H9 (cell line): Measurements from ENCODE around the gene IGF2. TPM values are rescaled to one million over a fixed set of nuclear protein-coding genes. Genes with fewer than 3 reads are reported as not detected.

Experiments used
- DNase-seq: peaks from one replicate; pipeline ENCODE4 v3.0.0-alpha.2; 2017
- H2AFZ ChIP-seq: one replicate; pipeline ENCODE4 v1.6.1; 2013; ENCODE audit warnings: mild to moderate bottlenecking, low read length, control low read depth, moderate library complexity
- H2AK5ac ChIP-seq: 2 replicates; pipeline ENCODE4 v1.6.1; 2013; ENCODE audit warnings: low read length, control low read depth, mixed read lengths; ENCODE audit not compliant: insufficient read length
- H2BK120ac ChIP-seq: one replicate; pipeline ENCODE4 v1.6.1; 2013; ENCODE audit warnings: low read depth, mild to moderate bottlenecking, low read length, control low read depth, inconsistent platforms; ENCODE audit not compliant: poor library complexity, severe bottlenecking
- H2BK12ac ChIP-seq: 2 replicates; pipeline ENCODE4 v1.6.1; 2013; ENCODE audit warnings: low read length, control low read depth, mixed read lengths, low read depth; ENCODE audit not compliant: insufficient read length
- H2BK15ac ChIP-seq: 2 replicates; pipeline ENCODE4 v1.6.1; 2013; ENCODE audit warnings: low read depth, low read length, control low read depth
- H2BK20ac ChIP-seq: one replicate; pipeline ENCODE4 v1.6.1; 2013; ENCODE audit warnings: low read depth, mild to moderate bottlenecking, low read length, control low read depth, inconsistent platforms; ENCODE audit not compliant: poor library complexity, severe bottlenecking
- H2BK5ac ChIP-seq: 2 replicates; pipeline ENCODE4 v1.6.1; 2013; ENCODE audit warnings: low read length, control low read depth, mixed read lengths; ENCODE audit not compliant: insufficient read length
- H3K14ac ChIP-seq: 2 replicates; pipeline ENCODE4 v1.6.1; 2013; ENCODE audit warnings: low read length, control low read depth; ENCODE audit not compliant: insufficient read depth
- H3K18ac ChIP-seq: 2 replicates; pipeline ENCODE4 v1.6.1; 2013; ENCODE audit warnings: low read depth, mild to moderate bottlenecking, mixed read lengths, low read length, control low read depth; ENCODE audit not compliant: insufficient read length
- H3K23ac ChIP-seq: 2 replicates; pipeline ENCODE4 v1.6.1; 2013; ENCODE audit warnings: low read length, control low read depth, mixed read lengths, low read depth; ENCODE audit not compliant: insufficient read length
- H3K23me2 ChIP-seq: 2 replicates; pipeline ENCODE4 v1.6.1; 2013; ENCODE audit warnings: low read depth, mild to moderate bottlenecking, mixed read lengths, low read length, control low read depth; ENCODE audit not compliant: insufficient read length, poor library complexity, severe bottlenecking
- H3K27ac ChIP-seq: 2 replicates; pipeline ENCODE4 v1.5.1; 2013; ENCODE audit warnings: low read length, control low read depth, mixed read lengths, low read depth; ENCODE audit not compliant: insufficient read length
- H3K27me3 ChIP-seq: 2 replicates; pipeline ENCODE4 v1.6.1; 2013; ENCODE audit warnings: low read length, control low read depth, inconsistent platforms; ENCODE audit not compliant: insufficient read depth
- H3K4ac ChIP-seq: 2 replicates; pipeline ENCODE4 v1.6.1; 2013; ENCODE audit warnings: low read depth, mild to moderate bottlenecking, control low read depth, inconsistent platforms, low read length, moderate library complexity
- H3K4me1 ChIP-seq: 2 replicates; pipeline ENCODE4 v1.6.1; 2013; ENCODE audit warnings: low read length, control low read depth, inconsistent platforms; ENCODE audit not compliant: insufficient read depth
- H3K4me2 ChIP-seq: 2 replicates; pipeline ENCODE4 v1.6.1; 2013; ENCODE audit warnings: low read length, control low read depth, mixed read lengths; ENCODE audit not compliant: insufficient read length, insufficient read depth
- H3K56ac ChIP-seq: 2 replicates; pipeline ENCODE4 v1.6.1; 2013; ENCODE audit warnings: low read depth, mild to moderate bottlenecking, mixed read lengths, low read length, control low read depth; ENCODE audit not compliant: insufficient read length
- H3K79me1 ChIP-seq: 2 replicates; pipeline ENCODE4 v1.6.1; 2013; ENCODE audit warnings: low read depth, mild to moderate bottlenecking, moderate library complexity, low read length, control low read depth, inconsistent platforms; ENCODE audit not compliant: insufficient read depth, poor library complexity, severe bottlenecking
- H3K79me2 ChIP-seq: 2 replicates; pipeline ENCODE4 v1.6.1; 2013; ENCODE audit warnings: low read length, control low read depth, inconsistent platforms; ENCODE audit not compliant: insufficient read depth
- H3K9ac ChIP-seq: 2 replicates; pipeline ENCODE4 v1.6.1; 2013; ENCODE audit warnings: low read length, control low read depth, mixed read lengths; ENCODE audit not compliant: insufficient read length; ENCODE audit errors: extremely low read depth
- H3K9me3 ChIP-seq: one replicate; pipeline ENCODE4 v1.6.1; 2013; ENCODE audit warnings: low read depth, low read length, inconsistent platforms; ENCODE audit not compliant: control insufficient read depth
- H3T11ph ChIP-seq: one replicate; pipeline ENCODE4 v1.6.1; 2013; ENCODE audit warnings: mild to moderate bottlenecking, low read length, control low read depth, inconsistent platforms
- H4K20me1 ChIP-seq: one replicate; pipeline ENCODE4 v1.6.1; 2013; ENCODE audit not compliant: control insufficient read depth, insufficient read length, insufficient read depth
- H4K5ac ChIP-seq: 2 replicates; pipeline ENCODE4 v1.6.1; 2013; ENCODE audit warnings: low read depth, mild to moderate bottlenecking, mixed read lengths, low read length, control low read depth; ENCODE audit not compliant: insufficient read length
- H4K8ac ChIP-seq: replicated peaks from 2 replicates; pipeline ENCODE4 v1.6.1; 2013; ENCODE audit warnings: low read length, control low read depth, mixed read lengths, low read depth; ENCODE audit not compliant: insufficient read length
- H4K91ac ChIP-seq: 2 replicates; pipeline ENCODE4 v1.6.1; 2013; ENCODE audit warnings: low read depth, mild to moderate bottlenecking, moderate library complexity, mixed read lengths, low read length, control low read depth; ENCODE audit not compliant: insufficient read length
- H3K27ac Mint-ChIP-seq, 3 experiments: 2 replicates in 2 of 3; 3 replicates in 1 of 3; pipeline ENCODE4 v1.8.0; 2020 to 2021; ENCODE audit warnings: mixed read lengths in 3 of 3, mild to moderate bottlenecking in 1 of 3, moderate library complexity in 1 of 3
- H3K27me3 Mint-ChIP-seq: 2 replicates; pipeline ENCODE4 v1.8.0; 2021; ENCODE audit warnings: low read depth, mild to moderate bottlenecking, moderate library complexity, mixed read lengths
- H3K36me3 Mint-ChIP-seq, 3 experiments: 2 replicates in 2 of 3; 3 replicates in 1 of 3; pipeline ENCODE4 v1.8.0; 2020 to 2021; ENCODE audit warnings: low read depth in 3 of 3, mixed read lengths in 3 of 3; ENCODE audit not compliant: insufficient read depth in 1 of 3
- H3K4me1 Mint-ChIP-seq, 2 experiments: 2 replicates each; pipeline ENCODE4 v1.8.0; 2020; ENCODE audit warnings: mixed read lengths in 2 of 2
- H3K4me3 Mint-ChIP-seq, 2 experiments: 2 replicates in 1 of 2; 3 replicates in 1 of 2; pipeline ENCODE4 v1.8.0; 2020 to 2021; ENCODE audit warnings: mild to moderate bottlenecking in 2 of 2, mixed read lengths in 2 of 2, moderate library complexity in 1 of 2
- H3K9me3 Mint-ChIP-seq, 2 experiments: 2 replicates in 1 of 2; 3 replicates in 1 of 2; pipeline ENCODE4 v1.8.0; 2020; ENCODE audit warnings: mild to moderate bottlenecking in 2 of 2, mixed read lengths in 2 of 2, moderate library complexity in 1 of 2
- WGBS: extraction: QIAGEN DNeasy Blood & Tissue Kit; methylation state at CpG from one replicate; pipeline ENCODE4 v1.1.7; 2013; ENCODE audit warnings: missing lambda C conversion rate, low lambda C conversion rate, mixed read lengths; ENCODE audit not compliant: insufficient read length; ENCODE audit errors: extremely low coverage; 5-methylcytosine and 5-hydroxymethylcytosine counted together
- total RNA-seq: library from RNA; stranded (reverse); gene quantifications from 2 replicates; pipeline ENCODE4 v1.2.1, GENCODE V29; 2021
- TF ChIP-seq, protein P1 (sequence below): fragments of 200-600 bp; sonication (generic); conservative IDR thresholded peaks from 3 replicates; pipeline ENCODE4 v1.8.0; 2021; ENCODE audit warnings: antibody characterized with exemption, mild to moderate bottlenecking

IGF2 gene
- total RNA-seq, 1 experiment from 2014 or later: 2.8 TPM

DNA sequence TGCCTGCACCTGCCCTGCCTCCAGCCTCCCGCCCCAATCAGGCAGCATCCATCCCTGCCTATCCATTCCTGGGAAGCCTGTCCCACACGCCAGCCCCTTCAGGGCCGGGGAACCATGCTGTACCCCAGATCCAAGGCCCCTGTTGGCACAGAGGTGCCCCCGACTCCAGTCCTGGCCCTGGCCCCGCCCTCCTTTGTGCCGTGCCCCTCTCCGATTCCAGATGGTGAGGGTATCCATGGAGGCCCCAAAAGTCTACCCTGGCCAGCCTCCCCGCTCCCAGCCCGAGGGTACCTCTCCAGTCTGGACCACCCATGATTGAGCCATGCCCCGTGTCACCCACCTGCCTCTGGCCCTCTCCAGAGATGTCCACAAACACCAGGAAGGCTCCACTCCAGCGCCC, 35.2 kb upstream of the IGF2 start:
- H2AFZ ChIP-seq: no peak overlapping the region
- Mint-ChIP-seq H3K27me3 (peaks cover 13% of the 10 kb centered on the region), H3K4me3 (no peak overlapping the region), H3K9me3 (peaks cover 0 to 2% of the 10 kb centered on the region in 2 experiments; a peak in 2 of 5 replicates), H3K36me3 (no peaks in the 10 kb centered on the region), H3K27ac (no peak overlapping the region), H3K4me1 (peaks cover 0 to 5% of the 10 kb centered on the region in 2 experiments; a peak in 1 of 4 replicates)
- H3K9ac ChIP-seq: no peak overlapping the region
- no peak overlapping the region for H2BK5ac ChIP-seq
- H3K9me3 ChIP-seq: no peaks in the 10 kb centered on the region
- no peaks in the 10 kb centered on the region for H3K79me2 ChIP-seq
- H2BK120ac ChIP-seq: no peak overlapping the region
- H3K4me2 ChIP-seq: no peak overlapping the region
- H3K79me1 ChIP-seq: no peaks in the 10 kb centered on the region
- H3K14ac ChIP-seq: no peak overlapping the region
- no peak overlapping the region for H3K18ac ChIP-seq
- no CpG with 5 or more reads among the region's 11 CpGs for WGBS
- no peak overlapping the region for H4K91ac ChIP-seq
- no peaks in the 10 kb centered on the region for H3K23me2 ChIP-seq
- no peak overlapping the region for H3K23ac ChIP-seq
- H2AK5ac ChIP-seq: no peak overlapping the region
- H3K56ac ChIP-seq: no peak overlapping the region
- no peak overlapping the region for H2BK15ac ChIP-seq
- H3K27ac ChIP-seq: no peak overlapping the region
- no peaks in the 10 kb centered on the region; the same call in 1 of the 2 replicates for H3K27me3 ChIP-seq
- no peaks in the 10 kb centered on the region for H4K20me1 ChIP-seq
- no peak overlapping the region for H3T11ph ChIP-seq
- H3K4me1 ChIP-seq: no peaks in the 10 kb centered on the region
- TF ChIP-seq, protein P1, sequence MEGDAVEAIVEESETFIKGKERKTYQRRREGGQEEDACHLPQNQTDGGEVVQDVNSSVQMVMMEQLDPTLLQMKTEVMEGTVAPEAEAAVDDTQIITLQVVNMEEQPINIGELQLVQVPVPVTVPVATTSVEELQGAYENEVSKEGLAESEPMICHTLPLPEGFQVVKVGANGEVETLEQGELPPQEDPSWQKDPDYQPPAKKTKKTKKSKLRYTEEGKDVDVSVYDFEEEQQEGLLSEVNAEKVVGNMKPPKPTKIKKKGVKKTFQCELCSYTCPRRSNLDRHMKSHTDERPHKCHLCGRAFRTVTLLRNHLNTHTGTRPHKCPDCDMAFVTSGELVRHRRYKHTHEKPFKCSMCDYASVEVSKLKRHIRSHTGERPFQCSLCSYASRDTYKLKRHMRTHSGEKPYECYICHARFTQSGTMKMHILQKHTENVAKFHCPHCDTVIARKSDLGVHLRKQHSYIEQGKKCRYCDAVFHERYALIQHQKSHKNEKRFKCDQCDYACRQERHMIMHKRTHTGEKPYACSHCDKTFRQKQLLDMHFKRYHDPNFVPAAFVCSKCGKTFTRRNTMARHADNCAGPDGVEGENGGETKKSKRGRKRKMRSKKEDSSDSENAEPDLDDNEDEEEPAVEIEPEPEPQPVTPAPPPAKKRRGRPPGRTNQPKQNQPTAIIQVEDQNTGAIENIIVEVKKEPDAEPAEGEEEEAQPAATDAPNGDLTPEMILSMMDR: no peak
- no peak overlapping the region for H2BK12ac ChIP-seq
- no peak overlapping the region for H3K4ac ChIP-seq
- no peak overlapping the region for H4K5ac ChIP-seq
- no peak overlapping the region for H2BK20ac ChIP-seq
- DNase-seq: no peak
- no peak overlapping the region for H4K8ac ChIP-seq
